ENCODE results near the gene PAN3.

PAN3 gene

DNA sequence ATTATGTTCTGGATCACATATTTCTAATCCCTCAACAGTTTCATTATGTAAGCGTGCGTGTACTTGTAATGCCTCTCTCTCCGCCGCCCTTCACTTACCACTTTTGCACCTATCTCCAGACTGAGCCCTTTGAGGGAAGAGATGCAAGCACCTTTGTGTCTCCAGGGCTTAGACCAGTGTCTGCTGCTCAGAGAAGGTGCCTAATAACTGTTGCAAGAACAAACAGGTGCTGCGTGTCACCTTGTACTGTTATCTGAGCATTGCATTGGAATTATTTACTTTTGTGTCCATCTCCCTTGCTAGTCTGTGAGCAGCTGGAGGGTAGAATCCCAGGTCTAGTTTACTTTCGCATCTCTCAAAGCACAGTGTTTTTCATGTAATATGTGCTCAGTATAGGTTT is 200.4 kb downstream of the PAN3 start:
- no peak for DNase-seq (ENCODE audit: low read depth in 3 of 3)

DNA sequence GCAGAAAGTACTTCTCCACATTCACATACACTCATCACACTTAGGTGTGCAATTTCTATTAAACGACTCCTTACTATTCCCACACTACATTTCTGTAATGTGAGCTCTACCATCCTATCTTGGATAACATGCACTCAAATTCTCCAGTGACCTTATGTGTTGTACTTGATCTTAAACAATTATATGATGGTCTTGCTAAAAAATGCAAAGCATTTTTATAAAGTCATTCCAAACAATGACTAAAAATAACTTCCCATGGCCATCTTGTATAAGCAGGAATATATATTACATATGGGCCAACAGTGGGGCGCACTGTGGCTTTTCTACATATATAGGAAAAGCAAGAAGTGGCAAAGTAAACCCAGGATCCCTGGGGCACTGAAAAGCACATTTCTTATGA is 201.1 kb downstream of the PAN3 start:
- DNase-seq (ENCODE audit: low read depth in 3 of 3), result no peak

DNA sequence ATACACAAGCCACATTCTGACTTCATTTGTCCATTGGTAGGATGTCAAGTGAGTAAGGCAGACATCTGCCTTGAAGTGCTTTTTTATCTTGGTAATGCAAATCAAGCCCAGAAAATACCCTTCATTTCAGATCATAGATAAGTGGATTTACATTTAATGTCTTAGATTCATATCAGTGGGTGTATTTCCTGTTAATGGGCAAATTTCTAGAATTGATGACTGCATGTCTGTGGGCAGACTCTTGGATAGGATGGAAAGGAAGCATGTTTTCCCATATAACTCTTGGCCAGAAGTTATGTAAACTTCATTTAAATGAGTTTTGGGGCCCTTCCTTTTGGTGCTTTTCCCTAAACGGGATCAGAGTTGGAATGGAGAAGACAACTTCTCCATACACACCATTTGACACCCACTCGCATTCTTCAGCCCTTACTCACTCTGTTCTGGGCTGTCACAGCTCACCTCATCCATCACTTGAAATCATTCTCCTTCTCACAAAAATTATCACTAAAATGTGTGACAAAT is 202.0 kb downstream of the PAN3 start:
- DNase-seq (ENCODE audit: low read depth in 3 of 3), result no peak

- DNase-seq (ENCODE audit: low read depth in 3 of 3), result no peak
Measured at GRCh38 chr13:28342251-28342650, 203.9 kb downstream of the PAN3 start.

DNA sequence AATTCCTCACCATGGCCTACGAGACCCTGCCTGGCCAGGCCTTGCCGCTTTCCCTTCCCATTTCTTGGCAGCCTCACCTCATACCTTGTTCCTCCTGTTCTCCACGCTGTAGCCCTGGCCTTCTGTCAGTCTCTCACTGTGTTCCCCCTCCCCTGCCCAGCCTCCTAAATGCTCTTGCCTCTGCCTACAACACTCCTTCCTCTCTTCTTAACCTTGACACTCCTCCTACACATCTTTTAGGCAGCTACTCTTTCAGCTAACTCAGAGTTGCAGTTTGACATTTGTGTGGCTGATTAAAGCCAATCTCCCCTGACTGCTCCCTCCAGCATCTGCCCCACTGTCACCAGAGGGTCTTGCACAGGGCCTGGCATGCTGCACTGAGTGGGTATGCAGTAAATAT is 205.8 kb downstream of the PAN3 start:
- DNase-seq (ENCODE audit: low read depth in 3 of 3), result no peak
